Fibroblast of pulmonary artery (primary cell): ENCODE measurements around the gene DHRSX.
"Not testable (repeated sequence)": the region's sequence is repeated elsewhere in the genome, so short reads cannot be mapped to it uniquely, and the experiment has no call there.

ENCODE experiments used
- DNase-seq: peaks from one replicate; pipeline ENCODE4 v3.0.0-alpha.2; 2010; ENCODE audit warnings: low read depth
- H3K4me3 ChIP-seq: replicated peaks from 2 replicates; pipeline ENCODE4 v1.5.1; 2011; ENCODE audit warnings: low read depth, mild to moderate bottlenecking, control low read depth, low read length, moderate library complexity
- CTCF ChIP-seq: IDR thresholded peaks from 2 replicates; pipeline ENCODE4 v1.5.1; 2011; ENCODE audit warnings: mild to moderate bottlenecking, control low read depth, low read length, inconsistent platforms; ENCODE audit errors: missing control alignments

DHRSX gene

GRCh38 chrX:2536141-2536540 lies 35.4 kb upstream of the DHRSX start:
- DNase-seq: no peak
- TF ChIP-seq CTCF: no peak
- no peak overlapping the region for H3K4me3 ChIP-seq

- DNase-seq, H3K4me3 ChIP-seq: not testable (repeated sequence)
Observed at GRCh38 chrX:2534261-2535021, 33.7 kb upstream of the DHRSX start.

GRCh38 chrX:2533424-2533823 lies 32.6 kb upstream of the DHRSX start:
- TF ChIP-seq CTCF: no peak
- DNase-seq: no peak
- no peak overlapping the region for H3K4me3 ChIP-seq

- no peak for DNase-seq
- no peak for TF ChIP-seq CTCF
- no peak overlapping the region for H3K4me3 ChIP-seq
Observed at GRCh38 chrX:2526390-2526789, 25.6 kb upstream of the DHRSX start.

GRCh38 chrX:2523911-2524310 lies 23.1 kb upstream of the DHRSX start:
- TF ChIP-seq CTCF: no peak
- H3K4me3 ChIP-seq: no peak overlapping the region
- DNase-seq: no peak

GRCh38 chrX:2521927-2522386 lies 21.2 kb upstream of the DHRSX start:
- H3K4me3 ChIP-seq: no peak overlapping the region
- no peak for TF ChIP-seq CTCF
- DNase-seq: no peak

GRCh38 chrX:2521092-2521926 lies 20.5 kb upstream of the DHRSX start:
- no peak overlapping the region for H3K4me3 ChIP-seq
- DNase-seq: no peak
- TF ChIP-seq CTCF: no peak
